ENCODE measurements around the gene WBP1L.

DNA sequence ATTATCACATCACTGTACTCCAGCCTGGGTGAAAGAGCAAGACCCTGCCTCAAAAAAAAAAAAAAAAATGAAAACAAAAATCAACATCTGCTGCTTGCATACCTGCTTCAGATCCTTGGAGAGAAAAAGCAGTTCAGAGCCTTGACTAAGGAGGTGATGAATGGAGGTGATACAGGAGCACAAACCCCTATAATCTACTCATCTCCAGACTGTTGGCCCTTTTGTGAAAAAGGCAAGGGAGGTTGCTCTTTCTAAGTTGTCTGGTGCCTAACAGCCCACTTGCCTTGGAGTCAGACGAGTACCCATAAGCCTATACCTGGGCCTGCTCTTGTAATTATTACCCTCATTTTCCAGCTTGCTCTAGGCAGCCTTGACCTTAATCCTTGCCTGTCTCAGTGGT, 27.9 kb upstream of the WBP1L start:
- TF ChIP-seq POLR2A (IDR thresholded peaks at IDR 0.05; ENCODE audit: low read length) (no peak), GATA1 (IDR thresholded peaks at IDR 0.05; ENCODE audit: low read depth, low read length) (no peak)

Data from erythroblast (primary cell).